ENCODE measurements around the gene PCDH1.
A peak's percentile ranks its signal among the peaks of the same experiment; 100 is the strongest.
"Not testable (repeated sequence)": the region's sequence is repeated elsewhere in the genome, so short reads cannot be mapped to it uniquely, and the experiment has no call there.

The PCDH1 gene

GRCh38 chr5:141826674-141827073, 51.5 kb downstream of the PCDH1 start:
- DNase-seq: no peak

GRCh38 chr5:141825791-141826560, 52.2 kb downstream of the PCDH1 start:
- peak in 1 of 5 donors; percentile 12 for DNase-seq

GRCh38 chr5:141825241-141825671, 53.0 kb downstream of the PCDH1 start:
- no peak for DNase-seq

GRCh38 chr5:141824717-141825116, 53.5 kb downstream of the PCDH1 start:
- no peak for DNase-seq

- no peak for DNase-seq
Measured at GRCh38 chr5:141823056-141823455, 55.2 kb downstream of the PCDH1 start.

- no peak for DNase-seq
Measured at GRCh38 chr5:141822144-141822543, 56.1 kb downstream of the PCDH1 start.

- DNase-seq: no peak
Measured at GRCh38 chr5:141821430-141821925, 56.7 kb downstream of the PCDH1 start.

GRCh38 chr5:141820686-141821085, 57.5 kb downstream of the PCDH1 start:
- not testable (repeated sequence) for DNase-seq

- DNase-seq: no peak
Measured at GRCh38 chr5:141817631-141818030, 60.6 kb downstream of the PCDH1 start.

- DNase-seq: no peak
Measured at GRCh38 chr5:141816598-141817399, 61.4 kb downstream of the PCDH1 start.

GRCh38 chr5:141815796-141816180, 62.4 kb downstream of the PCDH1 start:
- no peak for DNase-seq

GRCh38 chr5:141815051-141815795, 63.0 kb downstream of the PCDH1 start:
- DNase-seq: no peak

- DNase-seq: peak in 2 of 5 donors; percentile 11 to 31
Measured at GRCh38 chr5:141814064-141814964, 63.9 kb downstream of the PCDH1 start.

- no peak for DNase-seq
Measured at GRCh38 chr5:141812512-141812911, 65.7 kb downstream of the PCDH1 start.

GRCh38 chr5:141811287-141812155, 66.7 kb downstream of the PCDH1 start:
- DNase-seq: peak in 3 of 5 donors; percentile 10 to 14 (median 12)

GRCh38 chr5:141810702-141811101, 67.5 kb downstream of the PCDH1 start:
- no peak for DNase-seq

GRCh38 chr5:141809380-141810096, 68.7 kb downstream of the PCDH1 start:
- no peak for DNase-seq

- no peak for DNase-seq
Measured at GRCh38 chr5:141808857-141809256, 69.4 kb downstream of the PCDH1 start.

- DNase-seq: no peak
Measured at GRCh38 chr5:141807732-141808131, 70.5 kb downstream of the PCDH1 start.

GRCh38 chr5:141807329-141807728, 70.9 kb downstream of the PCDH1 start:
- DNase-seq: no peak

Data from T-helper 1 cell (primary cell).